ENCODE measurements around the gene TF.

Gene TF

GRCh38 chr3:133703915-133704314 lies 42.3 kb upstream of the TF start:
- TF ChIP-seq, protein P1, sequence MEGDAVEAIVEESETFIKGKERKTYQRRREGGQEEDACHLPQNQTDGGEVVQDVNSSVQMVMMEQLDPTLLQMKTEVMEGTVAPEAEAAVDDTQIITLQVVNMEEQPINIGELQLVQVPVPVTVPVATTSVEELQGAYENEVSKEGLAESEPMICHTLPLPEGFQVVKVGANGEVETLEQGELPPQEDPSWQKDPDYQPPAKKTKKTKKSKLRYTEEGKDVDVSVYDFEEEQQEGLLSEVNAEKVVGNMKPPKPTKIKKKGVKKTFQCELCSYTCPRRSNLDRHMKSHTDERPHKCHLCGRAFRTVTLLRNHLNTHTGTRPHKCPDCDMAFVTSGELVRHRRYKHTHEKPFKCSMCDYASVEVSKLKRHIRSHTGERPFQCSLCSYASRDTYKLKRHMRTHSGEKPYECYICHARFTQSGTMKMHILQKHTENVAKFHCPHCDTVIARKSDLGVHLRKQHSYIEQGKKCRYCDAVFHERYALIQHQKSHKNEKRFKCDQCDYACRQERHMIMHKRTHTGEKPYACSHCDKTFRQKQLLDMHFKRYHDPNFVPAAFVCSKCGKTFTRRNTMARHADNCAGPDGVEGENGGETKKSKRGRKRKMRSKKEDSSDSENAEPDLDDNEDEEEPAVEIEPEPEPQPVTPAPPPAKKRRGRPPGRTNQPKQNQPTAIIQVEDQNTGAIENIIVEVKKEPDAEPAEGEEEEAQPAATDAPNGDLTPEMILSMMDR (IDR thresholded peaks at IDR 0.05; ENCODE audit: insufficient read depth, low read depth, low read length, missing control alignments), result no peak
- no peak for DNase-seq (ENCODE audit: low read depth)
- H3K4me3 ChIP-seq (ENCODE audit: low read length), result no peak overlapping the region

DNA sequence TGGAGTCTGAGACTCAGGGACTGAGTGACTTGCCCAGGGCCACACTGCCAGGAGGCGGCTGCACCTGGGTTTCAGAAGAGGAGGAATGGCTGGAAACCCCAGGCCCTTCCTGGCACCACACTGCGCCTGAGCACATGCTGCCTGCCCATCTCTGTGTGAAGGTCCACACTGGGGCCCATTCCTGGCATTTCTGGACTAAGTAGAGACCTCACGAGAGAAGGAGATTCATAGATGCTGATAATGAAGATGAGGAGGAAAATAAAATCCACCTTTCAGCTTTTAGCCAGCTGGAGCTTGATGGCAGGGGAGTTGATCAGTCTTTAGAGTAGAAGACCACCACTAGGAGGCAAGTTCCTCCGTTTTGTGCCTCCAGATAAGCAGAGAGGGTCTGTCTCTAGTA lies 40.2 kb upstream of the TF start:
- H3K4me3 ChIP-seq (ENCODE audit: low read length), result no peak overlapping the region
- no peak for DNase-seq (ENCODE audit: low read depth)
- TF ChIP-seq, protein P1 (IDR thresholded peaks at IDR 0.05; ENCODE audit: insufficient read depth, low read depth, low read length, missing control alignments), result no peak

GRCh38 chr3:133709139-133709750 lies 36.9 kb upstream of the TF start:
- TF ChIP-seq, protein P1 (IDR thresholded peaks at IDR 0.05; ENCODE audit: insufficient read depth, low read depth, low read length, missing control alignments), result no peak
- no peak overlapping the region for H3K4me3 ChIP-seq (ENCODE audit: low read length)
- no peak for DNase-seq (ENCODE audit: low read depth)

GRCh38 chr3:133711013-133711412 lies 35.2 kb upstream of the TF start:
- H3K4me3 ChIP-seq (ENCODE audit: low read length), result no peak overlapping the region
- TF ChIP-seq, protein P1 (IDR thresholded peaks at IDR 0.05; ENCODE audit: insufficient read depth, low read depth, low read length, missing control alignments), result no peak
- DNase-seq (ENCODE audit: low read depth), result no peak

- no peak overlapping the region for H3K4me3 ChIP-seq (ENCODE audit: low read length)
- no peak for DNase-seq (ENCODE audit: low read depth)
- TF ChIP-seq, protein P1 (IDR thresholded peaks at IDR 0.05; ENCODE audit: insufficient read depth, low read depth, low read length, missing control alignments), result no peak
Measured at GRCh38 chr3:133712017-133712416, 34.2 kb upstream of the TF start.

- TF ChIP-seq, protein P1 (IDR thresholded peaks at IDR 0.05; ENCODE audit: insufficient read depth, low read depth, low read length, missing control alignments), result no peak
- no peak for DNase-seq (ENCODE audit: low read depth)
- H3K4me3 ChIP-seq (ENCODE audit: low read length), result no peak overlapping the region
Measured at GRCh38 chr3:133713347-133713746, 32.8 kb upstream of the TF start.

DNA sequence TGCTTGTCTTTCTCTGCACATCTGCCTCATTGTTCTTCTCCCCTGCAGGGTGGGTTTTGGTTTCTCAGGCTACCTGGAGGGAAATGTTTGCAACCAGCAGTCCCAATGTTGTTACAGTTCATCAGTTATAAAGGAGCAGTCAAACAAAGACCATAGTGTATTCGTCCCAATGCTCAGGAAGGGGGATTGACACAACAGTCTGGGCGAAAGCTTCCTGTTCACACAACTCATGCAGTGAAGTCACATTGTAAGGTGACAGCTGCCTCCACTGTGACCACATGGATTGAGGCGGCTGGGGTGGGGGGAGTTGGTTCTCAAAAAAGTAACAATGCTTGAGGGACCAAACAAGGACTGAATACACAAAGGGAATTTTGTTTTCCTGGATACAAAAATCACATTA lies 28.8 kb upstream of the TF start:
- no peak overlapping the region for H3K4me3 ChIP-seq (ENCODE audit: low read length)
- TF ChIP-seq, protein P1 (IDR thresholded peaks at IDR 0.05; ENCODE audit: insufficient read depth, low read depth, low read length, missing control alignments), result no peak
- DNase-seq (ENCODE audit: low read depth), result no peak

Data from epithelial cell of esophagus (primary cell).